MCF 10A (cell line): ENCODE data around the gene AGMO. TPM values are rescaled to one million over a fixed set of nuclear protein-coding genes. Genes with fewer than 3 reads are reported as not detected.

Experiments
- BruUV-seq: library from RNA; stranded (reverse); fragments of 400-500 nt; replicated peaks from 2 replicates; lab custom pipeline; 2021; lab: Mats Ljungman, UMichigan
- CTCF ChIA-PET: fragments of 300-600 bp; sonication (Branson Sonifier 250); formaldehyde crosslinking; extraction: SDS; loops from one replicate; lab custom pipeline; 2021; ENCODE audit warnings: antibody characterized with exemption, inconsistent platforms; lab: Yijun Ruan, JAX
- POLR2A ChIA-PET: fragments of 300-600, 350-650 bp; sonication (Branson Sonifier 250); formaldehyde crosslinking; extraction: SDS; loops from one replicate; lab custom pipeline; 2020; ENCODE audit warnings: antibody characterized with exemption, inconsistent platforms; lab: Yijun Ruan, JAX
- DNase-seq: peaks from one replicate; pipeline ENCODE4 v3.0.0-alpha.2; 2018; ENCODE audit not compliant: unreplicated experiment
- H3K27ac Mint-ChIP-seq: one replicate; pipeline ENCODE4 v1.8.0; 2022; ENCODE audit warnings: mild to moderate bottlenecking, low read depth, mixed read lengths; ENCODE audit not compliant: unreplicated experiment
- H3K27me3 Mint-ChIP-seq: one replicate; pipeline ENCODE4 v1.8.0; 2022; ENCODE audit warnings: mixed read lengths; ENCODE audit not compliant: insufficient read depth, unreplicated experiment
- H3K36me3 Mint-ChIP-seq: one replicate; pipeline ENCODE4 v1.8.0; 2022; ENCODE audit warnings: mild to moderate bottlenecking, moderate library complexity, mixed read lengths; ENCODE audit not compliant: insufficient read depth, unreplicated experiment
- H3K4me1 Mint-ChIP-seq: one replicate; pipeline ENCODE4 v1.8.0; 2022; ENCODE audit warnings: mixed read lengths; ENCODE audit not compliant: insufficient read depth, unreplicated experiment
- H3K4me3 Mint-ChIP-seq: one replicate; pipeline ENCODE4 v1.8.0; 2022; ENCODE audit warnings: mild to moderate bottlenecking, moderate library complexity, mixed read lengths; ENCODE audit not compliant: unreplicated experiment
- H3K9me3 Mint-ChIP-seq: one replicate; pipeline ENCODE4 v1.8.0; 2022; ENCODE audit warnings: mixed read lengths; ENCODE audit not compliant: unreplicated experiment
- CTCF ChIP-seq: fragments of 200-600 bp; IDR thresholded peaks from one replicate; pipeline ENCODE4 v1.8.0; 2022; ENCODE audit warnings: antibody characterized with exemption, mild to moderate bottlenecking; ENCODE audit not compliant: unreplicated experiment
- intact Hi-C: fragments of 100-400 bp; cut with micrococcal nuclease; formaldehyde crosslinking; loops from 2 replicates; pipeline ENCODE4 v1.14.1; 2022
- total RNA-seq: library from RNA; stranded (reverse); gene quantifications from 2 replicates; pipeline ENCODE4 v1.2.3, GENCODE V29; 2022

The AGMO gene
- total RNA-seq, 1 experiment from 2014 or later = not detected

- POLR2A ChIA-PET = no interaction called here
- no peak for DNase-seq
- peaks cover 74% of the 10 kb centered on the region for H3K27me3 Mint-ChIP-seq
- no peaks in the 10 kb centered on the region for H3K4me1 Mint-ChIP-seq
- intact Hi-C loops = no loop called here
- no peak overlapping the region for H3K4me3 Mint-ChIP-seq
- H3K36me3 Mint-ChIP-seq = no peaks in the 10 kb centered on the region
- no peak overlapping the region for H3K27ac Mint-ChIP-seq
- peaks cover 7% of the 10 kb centered on the region for H3K9me3 Mint-ChIP-seq
- TF ChIP-seq CTCF = no peak
- CTCF ChIA-PET = no interaction called here
- BruUV-seq = no TSS peak
These were observed 327.4 kb downstream of the AGMO start for GRCh38 chr7:15234431-15234830.

- H3K4me1 Mint-ChIP-seq = no peaks in the 10 kb centered on the region
- intact Hi-C loops = no loop called here
- no peak for DNase-seq
- ChIA-PET POLR2A (no interaction called here), CTCF (no interaction called here)
- H3K27ac Mint-ChIP-seq = no peak overlapping the region
- no TSS peak for BruUV-seq
- H3K9me3 Mint-ChIP-seq = peaks cover 7% of the 10 kb centered on the region
- peaks cover 51% of the 10 kb centered on the region for H3K27me3 Mint-ChIP-seq
- H3K36me3 Mint-ChIP-seq = no peaks in the 10 kb centered on the region
- TF ChIP-seq CTCF = no peak
- no peak overlapping the region for H3K4me3 Mint-ChIP-seq
These were observed 333.0 kb downstream of the AGMO start for GRCh38 chr7:15228831-15229230.

GRCh38 chr7:15225981-15226380 lies 335.8 kb downstream of the AGMO start:
- ChIA-PET CTCF (no interaction called here), POLR2A (no interaction called here)
- H3K27ac Mint-ChIP-seq = no peak overlapping the region

GRCh38 chr7:15219758-15220157 lies 342.1 kb downstream of the AGMO start:
- H3K9me3 Mint-ChIP-seq = no peaks in the 10 kb centered on the region
- no TSS peak for BruUV-seq
- intact Hi-C loops = no loop called here
- DNase-seq = no peak
- POLR2A ChIA-PET = no interaction called here
- no peaks in the 10 kb centered on the region for H3K36me3 Mint-ChIP-seq
- H3K27ac Mint-ChIP-seq = no peak overlapping the region
- TF ChIP-seq CTCF = no peak
- no peaks in the 10 kb centered on the region for H3K4me1 Mint-ChIP-seq
- peaks cover 54% of the 10 kb centered on the region for H3K27me3 Mint-ChIP-seq
- CTCF ChIA-PET = no interaction called here
- no peak overlapping the region for H3K4me3 Mint-ChIP-seq

More at GRCh38 chr7:15225981-15226380, 335.8 kb downstream of the AGMO start:
- H3K4me3 Mint-ChIP-seq = no peak overlapping the region
- DNase-seq = no peak
- no peaks in the 10 kb centered on the region for H3K36me3 Mint-ChIP-seq
- intact Hi-C loops = no loop called here
- no peak for TF ChIP-seq CTCF
- no TSS peak for BruUV-seq
- H3K4me1 Mint-ChIP-seq = no peaks in the 10 kb centered on the region
- H3K9me3 Mint-ChIP-seq = no peaks in the 10 kb centered on the region
- H3K27me3 Mint-ChIP-seq = peaks cover 26% of the 10 kb centered on the region
